Omental fat pad (tissue), 4 donors: ENCODE measurements around the gene DDX19B. TPM values are rescaled to one million over a fixed set of nuclear protein-coding genes. Genes with fewer than 3 reads are reported as not detected.

Source experiments
- ATAC-seq: fragments of 150-250 bp; one replicate; pipeline ENCODE4 v1.9.1; 2016; ENCODE audit warnings: mild to moderate bottlenecking, moderate library complexity; ENCODE audit not compliant: low FRiP score
- DNase-seq: peaks from one replicate; pipeline ENCODE4 v3.0.0-alpha.2; 2019; ENCODE audit warnings: low spot score
- CTCF ChIP-seq, 3 donors: fragments of 450-650 bp; IDR thresholded peaks; one replicate each; pipeline ENCODE4 v1.5.1; 2016 to 2017; ENCODE audit warnings: antibody characterized with exemption in 3 of 3, mild to moderate bottlenecking in 3 of 3, moderate library complexity in 2 of 3
- small RNA-seq: library from RNA; depleted of rRNA; stranded (forward); fragments of <200 nt; gene quantifications from one replicate; pipeline ENCODE3, GENCODE V24; 2016
- total RNA-seq, 4 donors: library from RNA; depleted of rRNA; stranded (reverse); fragments of >200 nt; gene quantifications; one replicate each; pipeline ENCODE4 v1.1.0, GENCODE V29; 2016

Gene DDX19B
- total RNA-seq, 4 donors from 2014 or later: 32.4 to 45.7 (median 34.2) TPM

GRCh38 chr16:70380248-70380918 is 81.4 kb downstream of the DDX19B start:
- ATAC-seq (peak; percentile 24), DNase-seq (no peak)
- no peak for TF ChIP-seq CTCF (IDR thresholded peaks at IDR 0.05)

GRCh38 chr16:70380919-70381603 is 82.1 kb downstream of the DDX19B start:
- ATAC-seq (peak; percentile 97), DNase-seq (peak; percentile 81)

GRCh38 chr16:70381604-70382342 is 82.8 kb downstream of the DDX19B start:
- ATAC-seq: peak; percentile 21
- no peak for DNase-seq
- no peak for TF ChIP-seq CTCF (IDR thresholded peaks at IDR 0.05)

More at GRCh38 chr16:70380919-70381603, 82.1 kb downstream of the DDX19B start:
- TF ChIP-seq CTCF (IDR thresholded peaks at IDR 0.05): no peak

GRCh38 chr16:70383421-70383960 is 84.5 kb downstream of the DDX19B start:
- ATAC-seq (no peak), DNase-seq (no peak)
- no peak for TF ChIP-seq CTCF (IDR thresholded peaks at IDR 0.05)

Small RNA genes within 50 kb of the gene (small RNA-seq; reads per million reads assigned to genes)
- not detected for gene RN7SL279P

Other genes starting within 250 kb of the DDX19B start
- gene PDPR, start 184.9 kb upstream of the DDX19B start, total RNA-seq: 10 to 100 TPM; 17.3 to 31.2 (median 24.4) TPM
- under 1 TPM in 1 of 4 donors, not detected in 3; 0.63 TPM for gene CLEC18C, start 125.4 kb upstream of the DDX19B start, total RNA-seq
- 10 to 100 TPM; 13.5 to 43.7 (median 17.5) TPM for gene EXOSC6, start 47.2 kb upstream of the DDX19B start, total RNA-seq
- gene AARS1, start 9.7 kb upstream of the DDX19B start, total RNA-seq: 10 to 100 TPM; 69.9 to 91.5 (median 82.2) TPM
- gene DDX19A, start 47.7 kb downstream of the DDX19B start, total RNA-seq: 10 to 100 TPM; 41.1 to 54.3 (median 51.5) TPM
- gene ST3GAL2, start 139.9 kb downstream of the DDX19B start, total RNA-seq: 10 to 100 TPM in 3 of 4 donors, 1 to 10 TPM in 1; 9.6 to 31.7 (median 17.8) TPM
- gene FCSK, start 155.4 kb downstream of the DDX19B start, total RNA-seq: 10 to 100 TPM in 3 of 4 donors, 1 to 10 TPM in 1; 7.3 to 17.3 (median 12.8) TPM
- 10 to 100 TPM; 23.3 to 59.1 (median 29.6) TPM for gene COG4, start 224.4 kb downstream of the DDX19B start, total RNA-seq
- gene SF3B3, start 224.6 kb downstream of the DDX19B start, total RNA-seq: 100 to 1,000 TPM in 2 of 4 donors, 10 to 100 TPM in 2; 84.2 to 118 (median 95.6) TPM